Measurements from ENCODE around the gene PSD4. TPM values are rescaled to one million over a fixed set of nuclear protein-coding genes. Genes with fewer than 3 reads are reported as not detected.

Gene PSD4
- total and polyA plus RNA-seq, 2 of the 8 experiments (the other 6 are each of a cell fraction or from before 2014, with no cell fraction given), result 0.53 to 1.2 TPM

DNA sequence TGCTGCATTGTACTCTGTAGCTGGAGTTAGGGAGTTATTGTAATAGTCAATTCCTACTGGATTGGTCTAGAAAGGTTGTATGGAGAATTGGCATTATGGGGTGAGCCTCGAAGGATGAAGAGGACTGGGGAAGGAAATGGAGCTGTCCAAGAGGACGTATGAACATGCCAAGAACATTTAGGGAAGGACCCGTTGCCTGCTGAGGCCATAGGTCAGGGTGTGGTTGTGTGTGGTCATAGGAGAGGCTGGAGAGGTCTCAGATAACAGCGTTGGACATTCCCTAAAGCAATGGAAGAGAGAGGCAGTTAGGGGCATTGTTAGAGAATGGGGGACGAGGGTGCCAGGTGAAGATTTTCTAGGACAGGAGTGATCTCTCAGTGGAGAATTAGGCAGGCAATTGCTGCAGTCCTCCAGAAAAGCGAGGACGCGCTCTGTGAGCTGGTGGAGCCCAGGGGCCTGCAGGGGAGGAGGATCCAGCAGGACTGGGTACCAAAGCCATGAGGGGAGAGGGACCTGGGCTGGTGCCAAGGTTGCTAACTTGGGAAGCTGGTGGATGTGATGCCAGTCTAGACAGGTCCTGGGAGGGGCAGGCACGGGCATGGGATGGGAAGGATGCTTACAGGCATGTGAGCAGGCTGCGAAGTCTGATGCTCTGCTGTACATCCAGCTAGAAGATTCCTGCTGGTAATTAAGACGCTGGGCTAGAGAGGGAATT lies 9.4 kb upstream of the PSD4 start (continued):
- TF ChIP-seq, protein P1, sequence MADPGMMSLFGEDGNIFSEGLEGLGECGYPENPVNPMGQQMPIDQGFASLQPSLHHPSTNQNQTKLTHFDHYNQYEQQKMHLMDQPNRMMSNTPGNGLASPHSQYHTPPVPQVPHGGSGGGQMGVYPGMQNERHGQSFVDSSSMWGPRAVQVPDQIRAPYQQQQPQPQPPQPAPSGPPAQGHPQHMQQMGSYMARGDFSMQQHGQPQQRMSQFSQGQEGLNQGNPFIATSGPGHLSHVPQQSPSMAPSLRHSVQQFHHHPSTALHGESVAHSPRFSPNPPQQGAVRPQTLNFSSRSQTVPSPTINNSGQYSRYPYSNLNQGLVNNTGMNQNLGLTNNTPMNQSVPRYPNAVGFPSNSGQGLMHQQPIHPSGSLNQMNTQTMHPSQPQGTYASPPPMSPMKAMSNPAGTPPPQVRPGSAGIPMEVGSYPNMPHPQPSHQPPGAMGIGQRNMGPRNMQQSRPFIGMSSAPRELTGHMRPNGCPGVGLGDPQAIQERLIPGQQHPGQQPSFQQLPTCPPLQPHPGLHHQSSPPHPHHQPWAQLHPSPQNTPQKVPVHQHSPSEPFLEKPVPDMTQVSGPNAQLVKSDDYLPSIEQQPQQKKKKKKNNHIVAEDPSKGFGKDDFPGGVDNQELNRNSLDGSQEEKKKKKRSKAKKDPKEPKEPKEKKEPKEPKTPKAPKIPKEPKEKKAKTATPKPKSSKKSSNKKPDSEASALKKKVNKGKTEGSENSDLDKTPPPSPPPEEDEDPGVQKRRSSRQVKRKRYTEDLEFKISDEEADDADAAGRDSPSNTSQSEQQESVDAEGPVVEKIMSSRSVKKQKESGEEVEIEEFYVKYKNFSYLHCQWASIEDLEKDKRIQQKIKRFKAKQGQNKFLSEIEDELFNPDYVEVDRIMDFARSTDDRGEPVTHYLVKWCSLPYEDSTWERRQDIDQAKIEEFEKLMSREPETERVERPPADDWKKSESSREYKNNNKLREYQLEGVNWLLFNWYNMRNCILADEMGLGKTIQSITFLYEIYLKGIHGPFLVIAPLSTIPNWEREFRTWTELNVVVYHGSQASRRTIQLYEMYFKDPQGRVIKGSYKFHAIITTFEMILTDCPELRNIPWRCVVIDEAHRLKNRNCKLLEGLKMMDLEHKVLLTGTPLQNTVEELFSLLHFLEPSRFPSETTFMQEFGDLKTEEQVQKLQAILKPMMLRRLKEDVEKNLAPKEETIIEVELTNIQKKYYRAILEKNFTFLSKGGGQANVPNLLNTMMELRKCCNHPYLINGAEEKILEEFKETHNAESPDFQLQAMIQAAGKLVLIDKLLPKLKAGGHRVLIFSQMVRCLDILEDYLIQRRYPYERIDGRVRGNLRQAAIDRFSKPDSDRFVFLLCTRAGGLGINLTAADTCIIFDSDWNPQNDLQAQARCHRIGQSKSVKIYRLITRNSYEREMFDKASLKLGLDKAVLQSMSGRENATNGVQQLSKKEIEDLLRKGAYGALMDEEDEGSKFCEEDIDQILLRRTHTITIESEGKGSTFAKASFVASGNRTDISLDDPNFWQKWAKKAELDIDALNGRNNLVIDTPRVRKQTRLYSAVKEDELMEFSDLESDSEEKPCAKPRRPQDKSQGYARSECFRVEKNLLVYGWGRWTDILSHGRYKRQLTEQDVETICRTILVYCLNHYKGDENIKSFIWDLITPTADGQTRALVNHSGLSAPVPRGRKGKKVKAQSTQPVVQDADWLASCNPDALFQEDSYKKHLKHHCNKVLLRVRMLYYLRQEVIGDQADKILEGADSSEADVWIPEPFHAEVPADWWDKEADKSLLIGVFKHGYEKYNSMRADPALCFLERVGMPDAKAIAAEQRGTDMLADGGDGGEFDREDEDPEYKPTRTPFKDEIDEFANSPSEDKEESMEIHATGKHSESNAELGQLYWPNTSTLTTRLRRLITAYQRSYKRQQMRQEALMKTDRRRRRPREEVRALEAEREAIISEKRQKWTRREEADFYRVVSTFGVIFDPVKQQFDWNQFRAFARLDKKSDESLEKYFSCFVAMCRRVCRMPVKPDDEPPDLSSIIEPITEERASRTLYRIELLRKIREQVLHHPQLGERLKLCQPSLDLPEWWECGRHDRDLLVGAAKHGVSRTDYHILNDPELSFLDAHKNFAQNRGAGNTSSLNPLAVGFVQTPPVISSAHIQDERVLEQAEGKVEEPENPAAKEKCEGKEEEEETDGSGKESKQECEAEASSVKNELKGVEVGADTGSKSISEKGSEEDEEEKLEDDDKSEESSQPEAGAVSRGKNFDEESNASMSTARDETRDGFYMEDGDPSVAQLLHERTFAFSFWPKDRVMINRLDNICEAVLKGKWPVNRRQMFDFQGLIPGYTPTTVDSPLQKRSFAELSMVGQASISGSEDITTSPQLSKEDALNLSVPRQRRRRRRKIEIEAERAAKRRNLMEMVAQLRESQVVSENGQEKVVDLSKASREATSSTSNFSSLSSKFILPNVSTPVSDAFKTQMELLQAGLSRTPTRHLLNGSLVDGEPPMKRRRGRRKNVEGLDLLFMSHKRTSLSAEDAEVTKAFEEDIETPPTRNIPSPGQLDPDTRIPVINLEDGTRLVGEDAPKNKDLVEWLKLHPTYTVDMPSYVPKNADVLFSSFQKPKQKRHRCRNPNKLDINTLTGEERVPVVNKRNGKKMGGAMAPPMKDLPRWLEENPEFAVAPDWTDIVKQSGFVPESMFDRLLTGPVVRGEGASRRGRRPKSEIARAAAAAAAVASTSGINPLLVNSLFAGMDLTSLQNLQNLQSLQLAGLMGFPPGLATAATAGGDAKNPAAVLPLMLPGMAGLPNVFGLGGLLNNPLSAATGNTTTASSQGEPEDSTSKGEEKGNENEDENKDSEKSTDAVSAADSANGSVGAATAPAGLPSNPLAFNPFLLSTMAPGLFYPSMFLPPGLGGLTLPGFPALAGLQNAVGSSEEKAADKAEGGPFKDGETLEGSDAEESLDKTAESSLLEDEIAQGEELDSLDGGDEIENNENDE (IDR thresholded peaks at IDR 0.05; ENCODE audit: insufficient replicate concordance, low read length), result no peak
- no peak for TF ChIP-seq TCF12 (IDR thresholded peaks at IDR 0.05; ENCODE audit: low read depth, low read length)
- TF ChIP-seq KDM4A (IDR thresholded peaks at IDR 0.05; ENCODE audit: low read depth, low read length, severe bottlenecking), result no peak
- no peak for TF ChIP-seq RAD21 (IDR thresholded peaks at IDR 0.05 in 1 of 2, conservative IDR thresholded peaks at IDR 0.05 in 1 of 2; ENCODE audit: low read depth in 2 of 2, low read length in 2 of 2)
- TF ChIP-seq JUN (IDR thresholded peaks at IDR 0.05; ENCODE audit: low read depth, low read length), result no peak
- no peak for TF ChIP-seq BRCA1 (IDR thresholded peaks at IDR 0.05; ENCODE audit: low read depth, low read length)
- no peak for TF ChIP-seq RFX5 (IDR thresholded peaks at IDR 0.05; ENCODE audit: borderline replicate concordance, low read depth, low read length)
- TF ChIP-seq SRF (IDR thresholded peaks at IDR 0.05; ENCODE audit: low read depth, low read length), result no peak
